GM12891 (cell line): ENCODE data around the gene MICU1.

Experiments used
- PAX5 ChIP-seq: IDR thresholded peaks from 2 replicates; pipeline ENCODE4 v1.6.1; 2011; ENCODE audit warnings: low read length, moderate library complexity, mild to moderate bottlenecking; ENCODE audit not compliant: insufficient read depth, severe bottlenecking
- POLR2A ChIP-seq: IDR thresholded peaks from 2 replicates; pipeline ENCODE4 v1.6.1; 2011; ENCODE audit warnings: low read depth, low read length, control low read depth
- POLR2AphosphoS5 ChIP-seq: IDR thresholded peaks from 2 replicates; pipeline ENCODE4 v1.6.1; 2011; ENCODE audit warnings: low read depth, low read length, control low read depth
- SPI1 ChIP-seq: IDR thresholded peaks from 2 replicates; pipeline ENCODE4 v1.6.1; 2011; ENCODE audit warnings: low read depth, low read length, control low read depth
- TAF1 ChIP-seq: IDR thresholded peaks from 2 replicates; pipeline ENCODE4 v1.6.1; 2011; ENCODE audit warnings: low read depth, low read length, control low read depth

GRCh38 chr10:72379776-72380175 is 246.1 kb downstream of the MICU1 start:
- TF ChIP-seq TAF1 (no peak), POLR2AphosphoS5 (no peak), POLR2A (no peak), PAX5 (no peak), SPI1 (no peak)
